ENCODE data around the gene AP1M2. TPM values are rescaled to one million over a fixed set of nuclear protein-coding genes. Genes with fewer than 3 reads are reported as not detected.
"Not testable (repeated sequence)": the region's sequence is repeated elsewhere in the genome, so short reads cannot be mapped to it uniquely, and the experiment has no call there.

Gene AP1M2
- total RNA-seq, 1 donor from 2014 or later, result 36.9 TPM

GRCh38 chr19:10543059-10543419, 44.1 kb downstream of the AP1M2 start:
- Histone ChIP-seq H3K27ac (peak overlapping the region; percentile 91), H3K36me3 (peaks cover 25% of the 10 kb centered on the region), H3K27me3 (ENCODE audit: low read depth) (no peaks in the 10 kb centered on the region), H3K4me1 (peaks cover 19% of the 10 kb centered on the region), H3K4me3 (peak overlapping the region; percentile 88), H3K9me3 (no peaks in the 10 kb centered on the region)
- DNase-seq, result no peak
- intact Hi-C loops (cut with DNase I), result no loop called here
- ATAC-seq, result no peak
- no peak for TF ChIP-seq CTCF (IDR thresholded peaks at IDR 0.05)

GRCh38 chr19:10539016-10539415, 48.1 kb downstream of the AP1M2 start:
- ATAC-seq; DNase-seq; intact Hi-C loops (cut with DNase I): not testable (repeated sequence)

GRCh38 chr19:10538204-10538983, 48.7 kb downstream of the AP1M2 start:
- Histone ChIP-seq H3K36me3 (no peaks in the 10 kb centered on the region), H3K9me3 (no peaks in the 10 kb centered on the region)
- intact Hi-C loops (cut with DNase I), result no loop called here

More at GRCh38 chr19:10539016-10539415, 48.1 kb downstream of the AP1M2 start:
- H3K27me3 ChIP-seq (ENCODE audit: low read depth); H3K4me1 ChIP-seq; H3K36me3 ChIP-seq; H3K4me3 ChIP-seq; H3K27ac ChIP-seq; H3K9me3 ChIP-seq: not testable (repeated sequence)

GRCh38 chr19:10537668-10538067, 49.4 kb downstream of the AP1M2 start:
- Histone ChIP-seq H3K4me3 (no peak overlapping the region), H3K27ac (no peak overlapping the region), H3K27me3 (ENCODE audit: low read depth) (peaks cover 4% of the 10 kb centered on the region), H3K4me1 (no peaks in the 10 kb centered on the region), H3K9me3 (no peaks in the 10 kb centered on the region), H3K36me3 (no peaks in the 10 kb centered on the region)
- ATAC-seq (no peak), DNase-seq (no peak)
- intact Hi-C loops (cut with DNase I), result no loop called here
- no peak for TF ChIP-seq CTCF (IDR thresholded peaks at IDR 0.05)

More at GRCh38 chr19:10538204-10538983, 48.7 kb downstream of the AP1M2 start:
- peaks cover 4% of the 10 kb centered on the region for H3K27me3 ChIP-seq (ENCODE audit: low read depth)
- TF ChIP-seq CTCF (IDR thresholded peaks at IDR 0.05), result no peak
- H3K4me1 ChIP-seq, result peaks cover 4% of the 10 kb centered on the region
- DNase-seq (no peak), ATAC-seq (no peak)
- H3K27ac ChIP-seq, result no peak overlapping the region
- H3K4me3 ChIP-seq, result no peak overlapping the region

GRCh38 chr19:10535613-10536012, 51.5 kb downstream of the AP1M2 start:
- Histone ChIP-seq H3K9me3 (no peaks in the 10 kb centered on the region), H3K36me3 (no peaks in the 10 kb centered on the region), H3K27ac (no peak overlapping the region), H3K4me3 (no peak overlapping the region), H3K4me1 (no peaks in the 10 kb centered on the region), H3K27me3 (ENCODE audit: low read depth) (peaks cover 4% of the 10 kb centered on the region)
- no peak for TF ChIP-seq CTCF (IDR thresholded peaks at IDR 0.05)
- intact Hi-C loops (cut with DNase I), result no loop called here
- DNase-seq (no peak), ATAC-seq (no peak)

GRCh38 chr19:10533646-10534386, 53.3 kb downstream of the AP1M2 start:
- H3K36me3 ChIP-seq, result no peaks in the 10 kb centered on the region
- no peak overlapping the region for H3K4me3 ChIP-seq
- peaks cover 4% of the 10 kb centered on the region for H3K27me3 ChIP-seq (ENCODE audit: low read depth)
- DNase-seq (no peak), ATAC-seq (peak in 1 of 2 donors; percentile 46)
- no peaks in the 10 kb centered on the region for H3K9me3 ChIP-seq
- intact Hi-C loops (cut with DNase I), result no loop called here
- H3K27ac ChIP-seq, result no peak overlapping the region
- H3K4me1 ChIP-seq, result no peaks in the 10 kb centered on the region
- TF ChIP-seq CTCF (IDR thresholded peaks at IDR 0.05), result no peak

Data from lower lobe of right lung (tissue), 2 donors.